WERI-Rb-1 (cell line): ENCODE measurements around the gene PPP6C.
"Not testable (repeated sequence)": the region's sequence is repeated elsewhere in the genome, so short reads cannot be mapped to it uniquely, and the experiment has no call there.

Experiments
- DNase-seq: peaks from one replicate; pipeline ENCODE4 v3.0.0-alpha.2; 2020
- H3K27ac ChIP-seq: fragments of 250-450 bp; sonication (Bioruptor Pico); 2 replicates; pipeline ENCODE4 v1.5.1; 2020; ENCODE audit warnings: mild to moderate bottlenecking, moderate library complexity
- H3K27me3 ChIP-seq: fragments of 250-450 bp; sonication (Bioruptor Pico); 2 replicates; pipeline ENCODE4 v1.5.1; 2021; ENCODE audit warnings: mild to moderate bottlenecking, low read depth, moderate library complexity; ENCODE audit not compliant: insufficient read depth, severe bottlenecking
- H3K36me3 ChIP-seq: fragments of 250-450 bp; sonication (Bioruptor Pico); 2 replicates; pipeline ENCODE4 v1.5.1; 2020; ENCODE audit warnings: mild to moderate bottlenecking, moderate library complexity
- H3K4me3 ChIP-seq: 2 replicates; pipeline ENCODE4 v1.5.1; 2011; ENCODE audit warnings: low read depth, mild to moderate bottlenecking, control low read depth, low read length
- H3K9me3 ChIP-seq: fragments of 250-450 bp; sonication (Bioruptor Pico); 2 replicates; pipeline ENCODE4 v1.5.1; 2021; ENCODE audit warnings: mild to moderate bottlenecking, moderate library complexity; ENCODE audit not compliant: severe bottlenecking
- CTCF ChIP-seq: IDR thresholded peaks from 2 replicates; pipeline ENCODE4 v1.5.1; 2011; ENCODE audit warnings: low read depth, mild to moderate bottlenecking, control low read depth, inconsistent platforms, low read length

The PPP6C gene

GRCh38 chr9:125189361-125190289 is at the start of gene PPP6C:
Gene PPP6C, minus strand, starts transcription at chr9:125189803. Its CDS starts 85 bp downstream, at chr9:125189718.
- no peaks in the 10 kb centered on the region for H3K27me3 ChIP-seq
- peaks cover 17% of the 10 kb centered on the region for H3K36me3 ChIP-seq
- no peaks in the 10 kb centered on the region for H3K9me3 ChIP-seq
- peak within 1 kb of the TSS; percentile 97 for H3K4me3 ChIP-seq
- H3K27ac ChIP-seq: peak within 1 kb of the TSS; percentile 87
- TF ChIP-seq CTCF: peak; percentile 87
- DNase-seq: peak; percentile 100

- Histone ChIP-seq H3K9me3 (no peaks in the 10 kb centered on the region), H3K36me3 (peaks cover 68% of the 10 kb centered on the region), H3K27ac (no peak overlapping the region), H3K4me3 (no peak overlapping the region), H3K27me3 (no peaks in the 10 kb centered on the region)
- DNase-seq: no peak
- no peak for TF ChIP-seq CTCF
Measured at GRCh38 chr9:125238915-125239446, 49.4 kb upstream of the PPP6C start.

- no peak for TF ChIP-seq CTCF
- DNase-seq: no peak
- Histone ChIP-seq H3K27me3 (no peaks in the 10 kb centered on the region), H3K9me3 (no peaks in the 10 kb centered on the region), H3K36me3 (peaks cover 75% of the 10 kb centered on the region), H3K4me3 (no peak overlapping the region), H3K27ac (no peak overlapping the region)
Measured at GRCh38 chr9:125238127-125238914, 48.7 kb upstream of the PPP6C start.

GRCh38 chr9:125236520-125237159 is 47.0 kb upstream of the PPP6C start:
- not testable (repeated sequence) for H3K27ac ChIP-seq

GRCh38 chr9:125235804-125236519 is 46.4 kb upstream of the PPP6C start:
- H3K4me3 ChIP-seq: no peak overlapping the region
- no peak for TF ChIP-seq CTCF
- no peak for DNase-seq
- H3K9me3 ChIP-seq: no peaks in the 10 kb centered on the region
- peaks cover 87% of the 10 kb centered on the region for H3K36me3 ChIP-seq
- no peaks in the 10 kb centered on the region for H3K27me3 ChIP-seq
- H3K27ac ChIP-seq: no peak overlapping the region

More at GRCh38 chr9:125236520-125237159, 47.0 kb upstream of the PPP6C start:
- DNase-seq, H3K27me3 ChIP-seq, H3K4me3 ChIP-seq, H3K9me3 ChIP-seq: not testable (repeated sequence)
- peaks cover 83% of the 10 kb centered on the region for H3K36me3 ChIP-seq

GRCh38 chr9:125234099-125234498 is 44.5 kb upstream of the PPP6C start:
- H3K27ac ChIP-seq, H3K9me3 ChIP-seq, H3K4me3 ChIP-seq, DNase-seq, H3K27me3 ChIP-seq: not testable (repeated sequence)
- peaks cover 81% of the 10 kb centered on the region for H3K36me3 ChIP-seq
